ENCODE data around the gene SMARCD3. TPM values are rescaled to one million over a fixed set of nuclear protein-coding genes. Genes with fewer than 3 reads are reported as not detected.

Gene SMARCD3
- total and polyA plus RNA-seq, 4 donors, result 84.2 to 298 (median 208) TPM

- Histone ChIP-seq H3K4me1 (ENCODE audit: control insufficient read depth, insufficient read depth, low read length) (peaks cover 11% of the 10 kb centered on the region), H3K9me3 (ENCODE audit: control insufficient read depth, insufficient read depth, low read length) (no peaks in the 10 kb centered on the region), H3K36me3 (ENCODE audit: control insufficient read depth, insufficient read depth, low read length) (peaks cover 19% of the 10 kb centered on the region), H3K27me3 (ENCODE audit: control insufficient read depth, insufficient read depth, low read length) (no peaks in the 10 kb centered on the region), H3K4me3 (ENCODE audit: low read depth, low read length) (no peak overlapping the region), H3K27ac (ENCODE audit: low read depth, low read length) (no peak overlapping the region)
- no peak for DNase-seq (ENCODE audit: low read depth in 4 of 6, low spot score in 6 of 6)
- 89% methylated on average over 5 of the region's 11 CpGs for WGBS (ENCODE audit: insufficient coverage)
These were observed 12.0 kb upstream of the SMARCD3 start for GRCh38 chr7:151260471-151260870.

- H3K9me3 ChIP-seq (ENCODE audit: control insufficient read depth, insufficient read depth, low read length), result no peaks in the 10 kb centered on the region
- H3K36me3 ChIP-seq (ENCODE audit: control insufficient read depth, insufficient read depth, low read length), result peaks cover 20% of the 10 kb centered on the region
- peaks cover 34% of the 10 kb centered on the region for H3K4me1 ChIP-seq (ENCODE audit: control insufficient read depth, insufficient read depth, low read length)
- no peaks in the 10 kb centered on the region for H3K27me3 ChIP-seq (ENCODE audit: control insufficient read depth, insufficient read depth, low read length)
- no peak overlapping the region for H3K4me3 ChIP-seq (ENCODE audit: low read depth, low read length)
- no peak for DNase-seq (ENCODE audit: low read depth in 4 of 6, low spot score in 6 of 6)
- no peak overlapping the region for H3K27ac ChIP-seq (ENCODE audit: low read depth, low read length)
- 90% methylated on average over 7 of the region's 7 CpGs for WGBS (ENCODE audit: insufficient coverage)
These were observed 9.5 kb upstream of the SMARCD3 start for GRCh38 chr7:151257990-151258389.

- peaks cover 41% of the 10 kb centered on the region for H3K4me1 ChIP-seq (ENCODE audit: control insufficient read depth, insufficient read depth, low read length)
- WGBS (ENCODE audit: insufficient coverage), result 60% methylated on average over 16 of the region's 16 CpGs
- H3K27me3 ChIP-seq (ENCODE audit: control insufficient read depth, insufficient read depth, low read length), result no peaks in the 10 kb centered on the region
- H3K4me3 ChIP-seq (ENCODE audit: low read depth, low read length), result no peak overlapping the region
- no peaks in the 10 kb centered on the region for H3K9me3 ChIP-seq (ENCODE audit: control insufficient read depth, insufficient read depth, low read length)
- no peak overlapping the region for H3K27ac ChIP-seq (ENCODE audit: low read depth, low read length)
- no peak for DNase-seq (ENCODE audit: low read depth in 4 of 6, low spot score in 6 of 6)
- H3K36me3 ChIP-seq (ENCODE audit: control insufficient read depth, insufficient read depth, low read length), result peaks cover 17% of the 10 kb centered on the region
These were observed 8.0 kb upstream of the SMARCD3 start for GRCh38 chr7:151256410-151257045.

- Histone ChIP-seq H3K27me3 (ENCODE audit: control insufficient read depth, insufficient read depth, low read length) (no peaks in the 10 kb centered on the region), H3K27ac (ENCODE audit: low read depth, low read length) (no peak overlapping the region), H3K4me1 (ENCODE audit: control insufficient read depth, insufficient read depth, low read length) (peaks cover 51% of the 10 kb centered on the region), H3K4me3 (ENCODE audit: low read depth, low read length) (no peak overlapping the region), H3K36me3 (ENCODE audit: control insufficient read depth, insufficient read depth, low read length) (peaks cover 14% of the 10 kb centered on the region), H3K9me3 (ENCODE audit: control insufficient read depth, insufficient read depth, low read length) (no peaks in the 10 kb centered on the region)
- no peak for DNase-seq (ENCODE audit: low read depth in 4 of 6, low spot score in 6 of 6)
- WGBS (ENCODE audit: insufficient coverage), result 78% methylated on average over 7 of the region's 7 CpGs
These were observed 6.9 kb upstream of the SMARCD3 start for GRCh38 chr7:151255390-151255789.

GRCh38 chr7:151254851-151255250 lies 6.4 kb upstream of the SMARCD3 start:
- H3K9me3 ChIP-seq (ENCODE audit: control insufficient read depth, insufficient read depth, low read length), result no peaks in the 10 kb centered on the region
- 89% methylated on average over 8 of the region's 11 CpGs for WGBS (ENCODE audit: insufficient coverage)
- H3K4me1 ChIP-seq (ENCODE audit: control insufficient read depth, insufficient read depth, low read length), result peaks cover 56% of the 10 kb centered on the region
- H3K36me3 ChIP-seq (ENCODE audit: control insufficient read depth, insufficient read depth, low read length), result peaks cover 14% of the 10 kb centered on the region
- H3K4me3 ChIP-seq (ENCODE audit: low read depth, low read length), result no peak overlapping the region
- H3K27me3 ChIP-seq (ENCODE audit: control insufficient read depth, insufficient read depth, low read length), result no peaks in the 10 kb centered on the region
- DNase-seq (ENCODE audit: low read depth in 4 of 6, low spot score in 6 of 6), result no peak
- no peak overlapping the region for H3K27ac ChIP-seq (ENCODE audit: low read depth, low read length)

- Histone ChIP-seq H3K27me3 (ENCODE audit: control insufficient read depth, insufficient read depth, low read length) (no peaks in the 10 kb centered on the region), H3K4me3 (ENCODE audit: low read depth, low read length) (no peak overlapping the region), H3K36me3 (ENCODE audit: control insufficient read depth, insufficient read depth, low read length) (peaks cover 14% of the 10 kb centered on the region), H3K9me3 (ENCODE audit: control insufficient read depth, insufficient read depth, low read length) (no peaks in the 10 kb centered on the region), H3K4me1 (ENCODE audit: control insufficient read depth, insufficient read depth, low read length) (peaks cover 62% of the 10 kb centered on the region), H3K27ac (ENCODE audit: low read depth, low read length) (no peak overlapping the region)
- WGBS (ENCODE audit: insufficient coverage), result 70% methylated on average over 7 of the region's 7 CpGs
- no peak for DNase-seq (ENCODE audit: low read depth in 4 of 6, low spot score in 6 of 6)
These were observed 5.8 kb upstream of the SMARCD3 start for GRCh38 chr7:151254316-151254715.

- 11% methylated on average over 11 of the region's 17 CpGs for WGBS (ENCODE audit: insufficient coverage)
- peak in 2 of 6 donors; percentile 72 to 79 for DNase-seq (ENCODE audit: low read depth in 4 of 6, low spot score in 6 of 6)
- H3K9me3 ChIP-seq (ENCODE audit: control insufficient read depth, insufficient read depth, low read length), result no peaks in the 10 kb centered on the region
- no peaks in the 10 kb centered on the region for H3K27me3 ChIP-seq (ENCODE audit: control insufficient read depth, insufficient read depth, low read length)
- peak overlapping the region; percentile 84 for H3K4me3 ChIP-seq (ENCODE audit: low read depth, low read length)
- H3K27ac ChIP-seq (ENCODE audit: low read depth, low read length), result peak overlapping the region; percentile 99
- H3K4me1 ChIP-seq (ENCODE audit: control insufficient read depth, insufficient read depth, low read length), result peaks cover 67% of the 10 kb centered on the region
- peaks cover 14% of the 10 kb centered on the region for H3K36me3 ChIP-seq (ENCODE audit: control insufficient read depth, insufficient read depth, low read length)
These were observed 4.6 kb upstream of the SMARCD3 start for GRCh38 chr7:151252961-151253711.

GRCh38 chr7:151252561-151252835 lies 4.0 kb upstream of the SMARCD3 start:
- H3K4me1 ChIP-seq (ENCODE audit: control insufficient read depth, insufficient read depth, low read length), result peaks cover 73% of the 10 kb centered on the region
- peak overlapping the region; percentile 84 for H3K4me3 ChIP-seq (ENCODE audit: low read depth, low read length)
- H3K27me3 ChIP-seq (ENCODE audit: control insufficient read depth, insufficient read depth, low read length), result no peaks in the 10 kb centered on the region
- no peaks in the 10 kb centered on the region for H3K9me3 ChIP-seq (ENCODE audit: control insufficient read depth, insufficient read depth, low read length)
- peak overlapping the region; percentile 99 for H3K27ac ChIP-seq (ENCODE audit: low read depth, low read length)
- DNase-seq (ENCODE audit: low read depth in 4 of 6, low spot score in 6 of 6), result no peak
- peaks cover 8% of the 10 kb centered on the region for H3K36me3 ChIP-seq (ENCODE audit: control insufficient read depth, insufficient read depth, low read length)
- WGBS (ENCODE audit: insufficient coverage), result 7% methylated on average over 3 of the region's 9 CpGs

GRCh38 chr7:151251689-151252560 lies 3.4 kb upstream of the SMARCD3 start:
- H3K9me3 ChIP-seq (ENCODE audit: control insufficient read depth, insufficient read depth, low read length), result no peaks in the 10 kb centered on the region
- H3K36me3 ChIP-seq (ENCODE audit: control insufficient read depth, insufficient read depth, low read length), result peaks cover 8% of the 10 kb centered on the region
- 0% methylated on average over 69 of the region's 79 CpGs for WGBS (ENCODE audit: insufficient coverage)
- H3K4me1 ChIP-seq (ENCODE audit: control insufficient read depth, insufficient read depth, low read length), result peaks cover 79% of the 10 kb centered on the region
- peak overlapping the region; percentile 84 for H3K4me3 ChIP-seq (ENCODE audit: low read depth, low read length)
- DNase-seq (ENCODE audit: low read depth in 4 of 6, low spot score in 6 of 6), result peak in 4 of 6 donors; percentile 72 to 95 (median 87)
- no peaks in the 10 kb centered on the region for H3K27me3 ChIP-seq (ENCODE audit: control insufficient read depth, insufficient read depth, low read length)
- H3K27ac ChIP-seq (ENCODE audit: low read depth, low read length), result peak overlapping the region; percentile 99

Data from spinal cord (tissue), 10 donors.